Kidney epithelial cell (primary cell): Measurements from ENCODE around the gene ANKAR. TPM values are rescaled to one million over a fixed set of nuclear protein-coding genes. Genes with fewer than 3 reads are reported as not detected.

Source experiments
- DNase-seq: peaks from one replicate; pipeline ENCODE4 v3.0.0-alpha.2; 2010; ENCODE audit warnings: low read depth
- H3K27me3 ChIP-seq: 2 replicates; pipeline ENCODE4 v1.6.0; 2011; ENCODE audit warnings: low read length; ENCODE audit not compliant: control insufficient read depth, insufficient read depth
- H3K36me3 ChIP-seq: 2 replicates; pipeline ENCODE4 v1.5.1; 2011; ENCODE audit warnings: low read length; ENCODE audit not compliant: control insufficient read depth, insufficient read depth
- H3K4me3 ChIP-seq: 2 replicates; pipeline ENCODE4 v1.5.1; 2011; ENCODE audit warnings: low read depth, mild to moderate bottlenecking, control low read depth, low read length
- CTCF ChIP-seq: IDR thresholded peaks from 2 replicates; pipeline ENCODE4 v1.5.1; 2011; ENCODE audit warnings: mild to moderate bottlenecking, moderate library complexity, low read length, control low read depth, inconsistent platforms; ENCODE audit not compliant: insufficient read depth, poor library complexity, severe bottlenecking
- total RNA-seq: library from RNA; depleted of rRNA; stranded (reverse); fragments of >200 nt; gene quantifications from 2 replicates; pipeline ENCODE4 v1.2.3, GENCODE V29; 2015

The ANKAR gene
- total RNA-seq, 1 donor from 2014 or later = 3.8 TPM

- Histone ChIP-seq H3K36me3 (no peaks in the 10 kb centered on the region), H3K27me3 (no peaks in the 10 kb centered on the region), H3K4me3 (no peak overlapping the region)
- DNase-seq = no peak
- no peak for TF ChIP-seq CTCF
Measured at GRCh38 chr2:189654641-189655040, 19.8 kb upstream of the ANKAR start.

GRCh38 chr2:189657867-189658266, 16.6 kb upstream of the ANKAR start:
- no peak for DNase-seq
- Histone ChIP-seq H3K27me3 (no peaks in the 10 kb centered on the region), H3K36me3 (no peaks in the 10 kb centered on the region), H3K4me3 (no peak overlapping the region)
- no peak for TF ChIP-seq CTCF

- Histone ChIP-seq H3K4me3 (no peak overlapping the region), H3K27me3 (no peaks in the 10 kb centered on the region), H3K36me3 (no peaks in the 10 kb centered on the region)
- DNase-seq = no peak
- TF ChIP-seq CTCF = no peak
Measured at GRCh38 chr2:189658306-189659212, 15.9 kb upstream of the ANKAR start.

GRCh38 chr2:189659734-189660133, 14.7 kb upstream of the ANKAR start:
- H3K4me3 ChIP-seq = no peak overlapping the region
- H3K36me3 ChIP-seq = no peaks in the 10 kb centered on the region
- no peak for DNase-seq
- no peak for TF ChIP-seq CTCF
- H3K27me3 ChIP-seq = no peaks in the 10 kb centered on the region

- Histone ChIP-seq H3K36me3 (no peaks in the 10 kb centered on the region), H3K4me3 (no peak overlapping the region), H3K27me3 (no peaks in the 10 kb centered on the region)
- no peak for DNase-seq
- TF ChIP-seq CTCF = no peak
Measured at GRCh38 chr2:189660803-189661147, 13.7 kb upstream of the ANKAR start.
